ENCODE data around the gene MYH10.

The MYH10 gene

DNA sequence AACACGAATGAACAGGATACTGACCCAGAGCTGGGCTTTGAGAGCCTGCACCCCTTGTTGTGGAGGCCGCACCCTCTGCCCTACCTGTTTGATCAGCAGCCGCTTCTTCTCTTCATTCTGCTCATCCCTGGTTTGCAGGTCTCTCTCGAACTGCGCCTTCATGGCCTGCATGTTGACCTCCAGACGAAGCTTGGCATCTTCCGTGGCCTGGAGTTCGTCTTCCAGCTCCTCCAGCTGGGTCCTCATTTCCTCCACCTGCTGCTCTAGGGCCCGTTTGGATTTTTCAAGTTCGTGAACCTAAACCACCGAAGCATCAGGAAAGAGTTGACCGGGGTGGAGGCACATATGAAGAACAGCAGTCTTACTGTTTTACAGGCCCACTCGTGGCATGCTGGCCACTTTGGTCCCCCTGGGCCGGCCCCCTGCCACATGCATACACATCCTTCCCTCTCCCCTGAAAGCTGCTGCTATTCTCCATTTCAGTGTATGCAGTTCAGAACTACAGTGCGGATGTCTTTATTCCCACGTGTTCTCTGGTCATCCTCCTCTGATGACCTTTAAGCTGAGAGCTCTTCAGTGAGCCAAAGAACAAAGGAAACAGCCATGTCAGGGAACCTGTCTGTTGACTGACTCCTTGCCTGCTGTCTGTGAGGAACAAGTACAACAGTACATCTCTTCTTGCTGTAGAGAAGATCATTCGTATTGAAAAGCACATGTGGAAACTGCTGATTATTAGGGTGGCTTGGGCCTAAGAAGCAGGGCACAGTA is 140.1 kb downstream of the MYH10 start:
- no peak for FAIRE-seq

DNA sequence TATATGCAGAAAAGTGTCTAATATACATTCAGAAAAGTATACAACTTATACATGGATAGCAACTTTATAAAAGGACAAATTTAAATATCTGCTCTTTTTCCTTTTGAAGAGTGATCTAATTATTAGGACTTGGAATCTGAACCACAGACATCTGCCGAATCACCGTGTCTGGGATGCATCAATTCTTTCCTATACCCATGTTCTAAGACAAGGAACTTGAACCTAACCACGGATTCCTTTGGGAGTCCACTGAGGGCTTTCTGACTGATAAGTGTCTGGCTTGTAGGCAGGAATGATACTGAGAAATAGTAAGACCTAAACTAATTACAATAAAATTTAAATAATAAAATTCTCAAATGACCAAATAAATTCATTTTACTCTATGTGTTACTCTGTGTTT is 140.7 kb downstream of the MYH10 start:
- FAIRE-seq: no peak

DNA sequence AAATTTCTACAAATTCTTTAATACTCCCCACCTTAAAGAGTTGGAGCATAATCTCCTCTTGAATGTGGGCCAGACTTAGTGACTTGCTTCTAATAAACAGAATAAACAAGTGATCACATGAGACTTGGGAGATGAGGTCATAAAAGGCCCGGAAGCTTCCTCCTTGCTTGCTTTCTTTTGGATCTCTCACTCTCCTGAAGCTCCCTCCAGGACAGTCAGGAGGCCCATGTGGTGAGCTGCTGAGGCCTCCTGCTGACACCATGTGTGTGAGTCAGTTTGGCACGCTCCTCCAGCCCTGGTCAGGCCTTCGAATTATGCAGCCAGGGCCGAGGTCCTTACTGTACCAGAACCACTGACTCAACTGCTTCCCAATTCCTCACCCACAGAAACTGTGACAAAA is 141.6 kb downstream of the MYH10 start:
- FAIRE-seq: no peak

DNA sequence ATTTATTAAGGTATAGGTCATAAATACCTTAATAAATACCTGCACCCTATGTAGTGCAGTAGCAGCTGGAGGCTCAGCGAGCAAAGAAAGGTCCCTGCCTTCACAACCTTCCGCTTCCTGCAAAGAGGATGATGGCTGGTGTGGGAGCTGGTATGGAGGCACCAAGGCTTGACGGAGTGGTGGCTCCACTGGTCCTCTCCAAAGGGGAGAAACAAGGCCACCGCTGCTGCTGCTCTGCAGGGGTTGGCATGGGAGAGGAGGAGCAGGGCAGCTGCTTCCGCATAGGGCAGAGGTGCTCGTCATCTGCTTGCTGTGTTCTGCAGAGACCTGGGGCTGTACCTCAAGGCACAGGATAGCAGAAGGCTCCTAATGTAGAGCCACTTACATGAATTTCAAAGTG is 142.0 kb downstream of the MYH10 start:
- no peak for FAIRE-seq

DNA sequence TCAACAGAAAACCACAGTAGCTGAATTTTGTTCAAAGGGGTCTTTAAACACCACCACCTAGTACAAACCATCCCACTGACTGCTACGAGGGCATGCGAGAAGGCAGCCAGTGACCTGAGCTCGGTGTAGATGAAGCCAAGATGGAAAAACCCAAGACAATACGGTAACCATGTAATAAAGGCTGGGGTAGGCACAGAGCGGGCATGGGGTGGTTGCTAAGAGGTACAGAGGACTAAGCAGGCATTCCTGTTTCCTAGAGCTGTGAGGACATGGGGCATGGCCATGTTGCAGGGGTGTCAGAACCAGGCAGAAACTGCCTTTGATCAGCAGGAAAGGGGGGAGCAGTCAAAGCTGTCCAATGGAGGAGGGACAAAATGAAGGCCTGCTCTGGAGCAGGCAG is 142.8 kb downstream of the MYH10 start:
- FAIRE-seq: no peak

DNA sequence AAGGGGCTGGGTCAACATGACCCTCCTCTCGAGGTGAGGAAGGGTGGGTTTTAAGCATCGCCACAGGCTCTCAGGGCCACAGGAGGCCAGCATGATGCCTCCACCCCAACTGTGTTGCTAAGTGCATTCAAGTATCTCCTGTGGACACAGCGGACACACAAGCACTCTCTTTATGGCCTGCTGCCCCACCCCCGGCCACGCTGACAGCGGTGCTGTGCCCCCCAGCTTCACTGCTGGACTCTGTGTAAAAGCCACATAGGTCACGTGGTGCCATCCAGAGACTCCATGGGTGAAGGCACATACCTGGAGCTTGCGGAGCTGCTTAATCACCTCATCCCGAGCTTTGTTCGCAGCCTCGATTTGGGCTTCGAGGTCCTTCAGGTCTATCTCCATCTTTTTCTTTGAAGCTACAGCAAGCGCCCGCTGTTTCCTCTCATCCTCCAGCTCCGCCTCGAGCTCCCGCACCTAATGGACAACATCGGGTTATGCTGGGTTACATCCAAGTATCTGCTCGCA is 143.3 kb downstream of the MYH10 start:
- FAIRE-seq: no peak

DNA sequence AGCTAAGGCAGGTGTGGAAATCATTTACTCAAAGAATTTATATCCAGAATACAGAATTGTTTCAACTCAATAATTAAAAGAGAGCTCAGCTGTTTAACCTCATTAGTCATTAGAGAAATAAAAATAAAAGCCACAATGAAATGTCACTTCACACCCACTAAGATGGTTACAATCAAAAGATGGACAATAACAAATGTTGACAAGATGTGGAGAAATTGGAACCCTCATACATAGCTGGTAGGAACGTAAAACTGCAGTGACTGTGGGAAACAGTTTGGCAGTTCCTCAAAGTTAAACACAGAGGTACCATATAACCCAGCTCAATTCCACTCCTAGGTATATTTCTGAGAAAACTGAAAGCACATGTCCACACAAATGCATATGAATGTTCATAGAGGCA is 145.0 kb downstream of the MYH10 start:
- FAIRE-seq: no peak

DNA sequence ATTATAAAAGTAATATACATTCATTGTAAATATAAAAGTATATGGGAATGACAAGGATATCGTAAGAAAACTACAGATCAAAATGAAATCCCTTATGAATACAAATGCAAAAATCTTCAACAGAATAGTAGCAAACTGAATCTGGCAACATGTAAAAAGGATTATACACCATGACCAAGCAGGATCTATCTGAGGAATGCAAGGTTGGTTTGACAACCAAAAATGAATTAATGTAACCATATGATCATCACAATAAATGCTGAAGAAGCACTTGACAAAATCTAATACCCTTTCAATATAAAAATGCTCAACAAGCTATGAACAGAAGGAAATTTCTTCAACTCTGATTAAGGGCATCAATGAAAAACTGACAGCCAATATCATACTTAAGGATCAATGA is 146.1 kb downstream of the MYH10 start:
- FAIRE-seq: no peak

DNA sequence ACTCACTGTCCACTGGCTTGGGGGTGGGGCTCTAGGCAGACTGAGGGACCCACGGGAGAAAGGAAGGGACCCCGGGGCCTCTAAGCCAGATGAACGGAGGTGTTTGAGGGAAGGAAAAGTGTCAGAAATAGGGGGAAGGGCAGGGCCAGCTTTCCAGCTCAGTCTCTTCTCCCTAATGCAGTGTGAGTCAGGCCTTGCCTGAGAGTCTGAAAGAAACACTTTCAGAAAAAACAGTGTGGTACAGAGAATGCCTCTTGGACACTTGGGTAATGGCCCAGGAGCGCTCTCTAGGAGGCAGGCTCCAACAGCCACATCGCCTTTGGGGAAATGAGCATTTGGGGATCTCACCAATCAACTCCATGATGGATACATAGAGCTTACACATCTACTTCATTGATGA is 148.0 kb downstream of the MYH10 start:
- FAIRE-seq: no peak

DNA sequence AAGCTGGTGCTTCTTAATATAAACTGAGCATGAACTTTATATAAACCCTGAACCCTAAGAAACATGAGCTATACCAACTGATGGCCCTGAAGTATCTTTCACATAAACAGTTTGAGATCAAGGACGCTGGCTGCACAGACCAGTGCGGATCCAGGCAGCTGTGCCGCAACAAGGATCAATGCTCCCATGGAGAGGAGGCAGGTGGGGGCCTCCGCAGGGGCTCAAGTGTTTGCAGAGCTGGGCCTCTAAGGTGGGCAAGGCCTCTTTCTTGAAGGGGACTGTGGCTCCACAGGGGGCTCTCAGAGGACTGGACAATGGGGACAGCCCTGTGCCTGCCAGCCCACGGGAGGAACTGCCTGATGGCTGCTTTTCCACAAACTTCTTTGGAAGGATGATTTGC is 148.8 kb downstream of the MYH10 start:
- FAIRE-seq: no peak

DNA sequence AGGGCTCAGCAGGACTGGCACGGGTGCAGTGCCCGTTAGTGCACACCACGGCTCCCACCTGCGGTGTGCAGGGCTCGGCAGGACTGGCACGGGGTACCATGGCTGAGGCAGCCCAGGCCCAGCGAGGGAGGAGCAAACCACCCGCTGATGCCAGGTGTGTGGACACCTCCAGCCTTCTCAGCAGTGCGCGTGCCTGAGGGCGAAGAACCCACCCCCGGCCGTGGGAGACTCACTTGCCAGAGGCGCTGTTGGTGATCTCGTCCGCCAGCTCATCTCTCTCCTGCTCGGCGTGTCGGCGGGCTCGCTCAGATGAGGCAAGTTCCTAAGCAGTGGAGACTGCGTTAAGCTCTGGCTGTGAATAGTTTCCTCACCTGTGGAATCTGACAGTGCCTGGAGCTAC is 149.4 kb downstream of the MYH10 start:
- FAIRE-seq: no peak

DNA sequence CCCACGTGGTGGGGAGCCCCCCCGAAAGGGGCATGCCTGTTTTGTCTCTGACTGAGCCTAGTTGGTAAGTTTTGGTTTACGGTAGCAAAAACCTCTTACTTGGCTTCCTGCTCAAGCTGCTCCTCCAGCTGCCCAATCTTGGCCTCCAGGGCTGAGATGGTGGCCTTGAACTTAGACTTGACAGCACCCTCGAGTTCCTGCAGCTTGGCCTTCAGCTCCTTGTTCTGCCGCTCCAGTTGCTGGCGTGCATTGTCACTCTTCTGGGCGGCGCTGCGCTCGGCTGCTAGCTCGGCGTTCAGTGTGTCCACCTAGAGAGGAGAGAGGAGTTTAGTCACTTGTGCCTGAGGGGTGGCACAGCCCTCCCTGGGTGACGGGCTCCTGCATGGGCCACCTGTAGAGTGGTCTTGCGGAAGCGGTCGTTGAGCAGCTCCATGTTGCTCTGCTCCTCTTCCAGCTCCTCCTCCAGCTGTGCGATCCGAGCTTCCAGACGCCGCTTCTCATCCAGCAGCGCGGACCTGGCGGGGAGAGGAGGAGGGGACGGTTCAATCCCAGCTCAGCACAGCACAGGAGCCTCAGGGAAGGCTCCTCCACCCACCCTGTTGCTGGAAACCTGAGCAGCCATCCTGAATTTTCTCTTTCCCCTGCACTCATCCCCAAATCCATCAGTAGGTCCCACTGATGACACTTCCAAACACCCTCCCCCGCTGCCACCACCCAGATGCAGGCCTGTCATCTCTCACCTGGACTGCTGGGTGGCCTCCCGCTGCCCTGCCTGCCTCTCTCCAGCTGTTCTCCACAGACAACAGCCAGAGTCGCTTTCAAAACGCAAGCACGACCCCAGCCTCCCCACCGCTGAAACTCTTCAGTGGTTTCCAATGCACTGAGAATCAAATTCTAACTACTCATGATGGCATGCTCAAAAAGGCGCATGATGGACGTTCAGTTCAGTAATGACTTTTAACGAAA is 150.2 kb downstream of the MYH10 start:
- FAIRE-seq: no peak

DNA sequence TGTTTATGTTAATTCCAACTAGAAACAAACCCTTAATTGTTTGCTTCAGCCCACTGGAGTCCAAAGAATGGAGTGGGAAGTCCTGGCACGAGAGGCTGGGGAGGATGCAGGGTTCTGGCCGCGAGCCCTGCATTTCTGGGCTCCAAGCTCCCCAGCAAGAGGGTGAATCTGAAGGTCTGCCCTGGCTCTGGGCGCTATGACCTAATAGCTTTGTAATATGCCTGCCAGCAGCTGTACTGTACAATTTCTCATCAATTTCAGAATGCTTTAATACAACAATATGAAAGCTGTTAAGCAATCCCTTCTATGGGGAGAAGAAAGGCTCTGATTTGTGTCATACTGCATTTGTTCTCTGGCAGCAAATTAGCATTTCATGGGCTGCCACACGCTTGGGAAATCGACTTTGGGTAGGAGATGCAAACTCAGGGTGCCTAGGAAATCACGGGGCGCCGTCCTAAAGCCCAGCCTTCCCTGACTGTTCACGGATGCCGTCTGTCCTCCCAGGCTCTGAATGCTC is 151.0 kb downstream of the MYH10 start:
- no peak for FAIRE-seq

DNA sequence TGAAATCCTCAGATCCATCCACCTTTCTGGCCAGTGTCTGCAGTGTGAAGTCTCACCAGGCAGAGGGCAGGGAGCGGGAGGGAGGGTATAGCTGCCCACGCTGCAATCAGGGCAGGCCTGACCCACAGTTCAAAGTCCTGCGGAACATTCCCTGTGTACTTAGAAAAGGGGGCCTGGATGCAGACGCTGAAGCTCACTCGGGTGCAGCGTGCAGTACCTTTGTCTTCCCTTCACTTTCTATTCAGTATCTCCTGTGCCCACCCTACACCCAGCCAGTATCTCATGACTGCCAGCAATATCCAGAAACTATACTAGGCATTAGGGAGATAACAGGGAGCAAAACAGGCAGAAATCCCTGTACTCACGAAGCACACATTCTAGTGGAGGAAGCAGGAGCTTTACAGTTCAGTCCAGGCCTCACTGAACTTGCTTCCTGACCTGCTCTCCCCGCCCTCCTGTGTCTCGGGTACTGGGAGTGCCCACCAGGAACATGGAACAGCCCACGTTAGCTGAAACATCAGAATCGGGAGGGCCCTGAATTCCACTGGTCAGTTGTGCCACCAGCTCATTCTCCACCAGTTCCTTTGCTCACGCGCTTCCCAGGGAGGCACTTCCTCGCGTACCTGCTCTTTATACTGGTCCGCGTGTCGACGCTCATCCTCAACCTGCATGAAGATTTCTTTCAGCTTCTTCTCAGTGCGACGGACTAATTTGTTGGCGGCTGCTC is 152.6 kb downstream of the MYH10 start:
- no peak for FAIRE-seq

DNA sequence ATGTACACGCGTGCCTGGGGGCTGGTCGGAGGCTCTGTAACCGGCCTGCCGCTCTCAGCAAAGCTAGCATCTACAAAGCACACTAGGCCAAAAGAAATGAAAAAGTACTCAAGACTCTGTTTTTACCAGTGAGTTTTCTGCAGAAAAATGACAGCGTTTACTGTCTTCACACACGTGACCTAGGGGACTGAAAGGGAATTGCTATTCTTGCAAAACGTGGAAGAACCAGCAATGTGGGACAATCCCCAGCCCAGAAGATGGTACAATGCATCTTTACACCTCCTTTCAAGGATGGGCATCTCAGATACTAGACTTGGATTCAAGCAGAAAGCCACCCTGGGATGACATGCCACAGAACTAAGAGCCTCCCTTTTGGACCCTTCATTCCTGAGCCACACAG is 153.4 kb downstream of the MYH10 start:
- no peak for FAIRE-seq

DNA sequence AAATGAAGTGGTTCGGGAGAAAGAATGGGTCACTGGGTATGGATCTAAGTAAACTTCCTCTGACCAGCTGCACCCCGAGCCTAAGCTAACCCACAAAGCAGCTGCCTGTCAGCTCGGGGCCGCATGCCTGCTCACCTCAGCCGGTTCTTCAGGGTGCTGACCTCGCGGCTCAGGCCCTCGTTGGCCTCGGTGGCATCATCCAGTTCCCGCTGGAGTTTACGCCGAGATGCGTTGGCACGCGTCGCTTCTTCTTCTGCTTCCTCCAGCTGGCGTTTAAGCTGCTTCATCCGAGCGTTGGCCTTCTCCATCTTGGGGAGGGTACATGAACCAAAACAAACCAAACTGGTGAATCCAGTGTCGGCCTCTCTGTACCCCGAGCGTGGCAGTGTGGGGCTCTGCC is 153.8 kb downstream of the MYH10 start:
- no peak for FAIRE-seq

DNA sequence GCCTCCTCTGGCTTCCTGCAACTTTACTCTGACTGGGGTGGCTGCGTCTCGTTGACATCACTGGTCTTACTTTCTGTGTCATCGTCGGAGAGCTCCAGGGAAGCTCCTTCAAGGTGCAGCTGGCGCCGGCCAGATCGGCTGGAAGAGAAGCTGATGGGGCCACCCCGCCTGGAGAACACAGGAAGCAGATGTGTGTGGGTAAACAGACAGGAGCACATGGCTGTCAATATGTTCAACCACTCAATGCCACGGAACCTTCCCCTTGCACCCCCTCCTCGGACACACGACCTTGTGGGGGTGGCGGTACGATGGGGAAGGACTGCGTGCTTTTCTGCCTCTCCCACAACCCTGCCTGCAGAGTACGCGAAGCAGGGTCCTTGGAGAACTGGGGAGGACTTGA is 154.7 kb downstream of the MYH10 start:
- no peak for FAIRE-seq

DNA sequence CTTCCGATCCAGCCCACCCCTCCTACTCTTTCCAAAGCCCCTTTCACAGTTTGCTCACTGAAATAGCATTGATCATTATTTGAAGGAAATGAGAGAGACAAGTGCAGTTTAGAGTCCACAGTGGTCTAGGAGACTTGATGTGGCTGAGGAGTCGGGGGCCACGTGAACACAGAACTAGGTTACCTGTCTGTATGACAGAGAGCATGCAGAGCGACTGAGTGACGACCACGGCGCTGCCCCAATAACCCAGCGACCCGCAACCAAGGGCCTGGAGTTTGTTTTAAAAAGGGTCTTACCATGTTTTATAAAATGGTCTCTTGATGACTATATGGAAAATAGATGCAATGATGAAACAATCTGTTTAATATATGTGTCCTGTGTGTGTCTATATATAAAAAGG is 155.3 kb downstream of the MYH10 start:
- no peak for FAIRE-seq

DNA sequence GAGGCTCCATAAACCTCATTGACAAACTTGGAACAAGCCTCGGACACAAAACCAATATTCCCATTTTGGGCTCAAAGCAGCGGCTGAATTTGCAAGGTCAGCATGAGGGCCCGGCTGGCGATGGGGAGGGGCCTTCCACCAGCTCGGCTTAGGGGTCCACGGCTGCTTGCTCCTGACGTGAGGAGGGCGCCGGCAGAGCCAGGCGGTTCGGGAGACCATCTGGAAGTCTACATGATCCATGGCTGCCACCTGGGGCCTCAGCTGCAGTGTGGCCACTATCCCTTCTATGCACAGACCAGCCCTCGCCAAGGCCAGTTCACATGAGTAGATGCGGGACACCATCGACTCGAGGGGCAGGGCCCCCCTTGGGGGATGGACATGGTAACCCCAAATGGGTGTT is 155.7 kb downstream of the MYH10 start:
- FAIRE-seq: no peak

DNA sequence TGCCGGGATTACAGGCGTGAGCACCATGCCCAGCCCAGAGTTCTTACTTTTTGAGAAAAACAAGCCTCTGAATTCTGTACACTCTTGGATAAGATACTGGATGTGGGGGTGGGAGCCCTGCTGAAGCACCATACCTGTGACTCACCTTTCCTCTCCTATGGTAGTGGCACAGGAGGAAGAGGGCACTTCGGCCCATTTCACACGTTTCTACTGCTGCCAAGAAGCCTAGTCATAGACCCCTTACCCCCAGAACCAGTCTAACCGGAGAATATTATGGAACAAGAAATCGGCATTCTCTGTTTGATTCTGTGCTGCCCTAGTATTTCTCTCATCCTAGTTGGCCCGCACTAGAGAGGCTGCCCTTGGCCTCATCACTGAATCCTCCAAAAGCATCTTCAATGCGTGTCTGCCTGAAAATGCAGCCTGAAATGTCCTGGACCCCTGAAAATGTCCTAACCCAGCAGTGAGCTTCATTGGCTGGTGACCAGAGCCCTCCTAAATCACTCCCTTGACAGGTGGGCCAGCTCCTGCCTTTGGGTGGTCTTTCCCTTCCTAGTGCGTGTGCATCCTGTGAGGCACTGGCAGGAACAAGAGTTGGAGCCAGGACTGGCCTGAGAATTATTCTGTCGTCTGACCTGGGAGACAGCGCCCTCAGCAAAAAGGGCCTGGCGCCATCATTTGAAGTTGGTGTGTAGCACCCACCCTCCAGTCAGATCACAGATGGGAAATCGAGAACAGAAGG is 156.9 kb downstream of the MYH10 start:
- no peak for FAIRE-seq

DNA sequence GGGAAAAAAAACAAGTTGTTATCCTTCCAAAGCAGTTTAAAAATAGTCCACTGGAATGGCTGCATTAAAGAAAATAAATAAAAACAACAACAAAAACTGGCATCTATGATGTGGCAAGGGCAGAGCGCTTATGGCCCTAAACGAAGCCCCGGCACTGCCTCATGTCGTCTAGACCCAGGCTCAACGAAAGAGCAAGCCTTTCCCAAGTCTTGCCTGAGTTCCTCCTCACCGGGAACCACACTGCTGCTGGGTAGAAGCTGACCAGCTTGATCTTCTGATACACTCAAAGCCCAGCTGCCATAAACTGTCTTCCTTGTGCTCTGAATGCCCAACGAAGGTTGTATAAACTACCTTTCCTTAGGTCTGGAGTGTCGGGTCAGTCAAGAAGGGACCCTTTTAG is 157.9 kb downstream of the MYH10 start:
- no peak for FAIRE-seq

DNA sequence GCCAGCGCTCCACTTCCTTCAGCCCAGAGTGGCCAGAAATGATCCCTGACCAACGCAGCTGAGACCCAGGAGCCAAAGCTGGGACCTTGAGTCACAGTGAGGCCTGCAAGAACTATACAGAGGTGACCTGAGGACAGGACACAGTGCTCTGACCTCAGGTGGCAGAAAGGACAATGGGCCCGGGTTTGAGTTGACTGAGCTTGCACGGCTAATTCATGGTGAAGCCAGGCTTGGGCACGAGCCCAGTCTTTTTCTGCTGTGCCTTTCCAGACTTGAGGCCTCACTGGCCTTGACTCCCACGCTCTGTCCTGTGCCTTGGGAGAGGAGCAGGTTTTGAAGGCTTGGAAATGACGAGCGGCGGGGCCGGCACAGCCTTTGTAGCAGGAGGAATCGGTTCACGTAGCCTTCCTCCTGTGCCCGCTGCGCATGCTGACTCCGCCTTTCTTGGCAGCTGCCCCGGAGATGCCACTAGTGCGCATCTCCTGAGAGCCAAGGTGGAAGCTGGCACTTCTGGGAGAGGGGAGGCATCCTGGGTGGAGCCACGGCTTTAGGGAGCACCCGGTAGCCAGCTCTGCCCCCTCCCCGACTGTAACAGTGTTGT is 160.0 kb downstream of the MYH10 start:
- FAIRE-seq: no peak

Data from islet of Langerhans (tissue), 1 donor.